ENCODE measurements around the gene DGUOK.

DNA sequence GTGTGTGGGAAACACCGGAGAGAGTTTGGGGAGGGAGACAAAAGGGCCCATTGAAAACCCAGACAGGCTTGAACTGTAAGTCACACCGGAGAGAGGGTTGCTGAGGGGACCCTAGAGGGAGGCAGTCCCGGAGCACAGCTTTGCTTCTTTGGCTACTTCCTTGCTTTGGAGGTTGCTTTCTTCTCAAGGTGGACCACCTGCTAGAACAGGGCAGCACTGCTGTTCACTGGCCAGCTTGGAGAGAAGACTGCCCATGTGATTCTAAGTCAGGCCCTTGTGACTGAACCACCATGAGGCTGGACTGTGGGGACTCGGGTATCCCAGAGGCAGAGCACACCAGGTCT, 29.5 kb upstream of the DGUOK start:
- TF ChIP-seq FOXA1 (IDR thresholded peaks at IDR 0.05) (no peak), ELF4 (IDR thresholded peaks at IDR 0.05) (no peak)
